Fibroblast of the aortic adventitia (primary cell): ENCODE data around the gene AGBL4. TPM values are rescaled to one million over a fixed set of nuclear protein-coding genes. Genes with fewer than 3 reads are reported as not detected.

Experiments
- DNase-seq: peaks from one replicate; pipeline ENCODE4 v3.0.0-alpha.2; 2010; ENCODE audit warnings: low read depth
- H3K4me3 ChIP-seq: 2 replicates; pipeline ENCODE4 v1.5.1; 2011; ENCODE audit warnings: low read depth, mild to moderate bottlenecking, control low read depth, low read length, moderate library complexity
- total RNA-seq: library from RNA; depleted of rRNA; stranded (reverse); fragments of >200 nt; gene quantifications from 2 replicates; pipeline ENCODE4 v1.2.3, GENCODE V29; 2012; ENCODE audit warnings: low replicate concordance
- TF ChIP-seq, protein P1 (sequence below): IDR thresholded peaks from 2 replicates; pipeline ENCODE4 v1.5.1; 2011; ENCODE audit warnings: mild to moderate bottlenecking, low read length, control low read depth, inconsistent platforms; ENCODE audit not compliant: insufficient read depth

AGBL4 gene
- total RNA-seq, 1 donor = not detected

DNA sequence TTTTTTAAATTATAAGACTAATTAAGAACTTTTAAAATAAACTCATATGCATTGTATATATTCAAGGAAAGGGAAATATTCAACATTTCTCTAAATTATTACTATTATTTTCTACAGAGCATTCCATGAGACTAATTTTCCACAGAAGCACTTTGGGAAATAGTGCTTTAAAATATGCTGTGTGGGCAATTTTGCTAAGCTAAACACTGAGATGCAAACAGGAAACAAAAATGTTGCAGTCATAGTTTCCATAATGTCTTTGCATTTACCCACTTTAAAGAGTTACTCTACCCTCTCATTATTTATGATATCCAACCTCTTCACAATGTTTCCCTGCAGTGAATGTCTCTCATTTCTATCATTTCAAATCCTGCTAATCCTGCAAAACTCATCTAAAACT, 977.4 kb downstream of the AGBL4 start:
- no peak overlapping the region for H3K4me3 ChIP-seq
- TF ChIP-seq, protein P1, sequence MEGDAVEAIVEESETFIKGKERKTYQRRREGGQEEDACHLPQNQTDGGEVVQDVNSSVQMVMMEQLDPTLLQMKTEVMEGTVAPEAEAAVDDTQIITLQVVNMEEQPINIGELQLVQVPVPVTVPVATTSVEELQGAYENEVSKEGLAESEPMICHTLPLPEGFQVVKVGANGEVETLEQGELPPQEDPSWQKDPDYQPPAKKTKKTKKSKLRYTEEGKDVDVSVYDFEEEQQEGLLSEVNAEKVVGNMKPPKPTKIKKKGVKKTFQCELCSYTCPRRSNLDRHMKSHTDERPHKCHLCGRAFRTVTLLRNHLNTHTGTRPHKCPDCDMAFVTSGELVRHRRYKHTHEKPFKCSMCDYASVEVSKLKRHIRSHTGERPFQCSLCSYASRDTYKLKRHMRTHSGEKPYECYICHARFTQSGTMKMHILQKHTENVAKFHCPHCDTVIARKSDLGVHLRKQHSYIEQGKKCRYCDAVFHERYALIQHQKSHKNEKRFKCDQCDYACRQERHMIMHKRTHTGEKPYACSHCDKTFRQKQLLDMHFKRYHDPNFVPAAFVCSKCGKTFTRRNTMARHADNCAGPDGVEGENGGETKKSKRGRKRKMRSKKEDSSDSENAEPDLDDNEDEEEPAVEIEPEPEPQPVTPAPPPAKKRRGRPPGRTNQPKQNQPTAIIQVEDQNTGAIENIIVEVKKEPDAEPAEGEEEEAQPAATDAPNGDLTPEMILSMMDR = no peak
- no peak for DNase-seq

DNA sequence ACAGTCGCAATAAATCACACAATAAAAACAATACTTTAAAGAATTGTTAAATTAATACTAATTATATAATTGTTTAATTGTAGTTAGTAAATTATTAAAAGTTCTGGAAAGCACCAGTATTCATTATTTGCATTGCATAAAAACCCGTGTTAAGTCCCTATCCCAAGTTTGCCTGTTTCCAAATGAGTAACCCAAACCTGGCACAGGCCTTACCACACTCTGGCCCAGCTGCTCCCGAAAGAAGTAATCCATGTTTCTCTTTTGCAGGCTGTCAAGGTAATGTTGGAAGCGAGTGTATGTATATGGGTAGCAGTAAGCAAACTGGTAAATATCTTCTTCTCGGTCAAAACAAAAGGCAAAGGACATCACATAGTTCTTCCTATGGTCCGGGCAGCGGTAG, 978.4 kb downstream of the AGBL4 start:
- DNase-seq = no peak
- H3K4me3 ChIP-seq = no peak overlapping the region
- TF ChIP-seq, protein P1 = no peak

DNA sequence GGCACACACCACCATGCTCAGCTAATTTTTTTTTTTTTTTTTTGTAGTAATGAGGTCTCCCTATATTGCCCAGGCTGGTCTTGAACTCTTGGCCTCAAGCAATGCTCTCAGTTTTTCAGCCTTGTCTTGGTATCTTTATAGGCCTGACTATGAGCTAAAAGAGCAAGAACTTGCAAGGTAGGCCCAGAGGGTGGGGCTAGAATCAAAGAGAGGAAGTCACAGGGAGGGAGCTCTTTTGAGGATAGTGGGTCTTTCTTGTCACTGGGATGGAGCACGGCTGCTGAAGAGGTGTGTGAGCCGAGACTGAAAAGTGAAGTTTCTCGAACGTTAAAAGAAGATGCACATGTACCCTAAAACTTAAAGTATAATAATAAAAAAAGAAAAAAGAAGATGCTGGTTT, 987.1 kb downstream of the AGBL4 start:
- no peak overlapping the region for H3K4me3 ChIP-seq
- TF ChIP-seq, protein P1 = no peak
- no peak for DNase-seq

DNA sequence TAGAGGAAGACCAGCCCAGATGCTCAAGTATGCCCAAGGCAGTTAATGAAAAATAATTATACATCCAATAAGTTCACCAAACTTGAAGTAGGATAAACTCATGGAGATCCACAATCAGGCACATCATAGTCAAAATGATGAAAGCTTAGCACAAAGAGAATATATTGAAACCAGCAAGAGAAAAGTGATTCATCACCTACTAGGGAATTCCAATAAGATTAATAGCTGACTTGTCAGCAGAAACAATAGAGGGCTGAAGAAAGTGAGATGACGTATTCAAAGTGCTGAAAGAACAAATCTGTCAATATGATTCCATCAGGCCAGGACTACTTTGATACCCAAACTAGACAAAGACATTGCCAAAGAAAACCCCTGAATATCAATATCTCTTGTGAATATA, 995.4 kb downstream of the AGBL4 start:
- DNase-seq = no peak
- no peak overlapping the region for H3K4me3 ChIP-seq
- TF ChIP-seq, protein P1 = no peak

DNA sequence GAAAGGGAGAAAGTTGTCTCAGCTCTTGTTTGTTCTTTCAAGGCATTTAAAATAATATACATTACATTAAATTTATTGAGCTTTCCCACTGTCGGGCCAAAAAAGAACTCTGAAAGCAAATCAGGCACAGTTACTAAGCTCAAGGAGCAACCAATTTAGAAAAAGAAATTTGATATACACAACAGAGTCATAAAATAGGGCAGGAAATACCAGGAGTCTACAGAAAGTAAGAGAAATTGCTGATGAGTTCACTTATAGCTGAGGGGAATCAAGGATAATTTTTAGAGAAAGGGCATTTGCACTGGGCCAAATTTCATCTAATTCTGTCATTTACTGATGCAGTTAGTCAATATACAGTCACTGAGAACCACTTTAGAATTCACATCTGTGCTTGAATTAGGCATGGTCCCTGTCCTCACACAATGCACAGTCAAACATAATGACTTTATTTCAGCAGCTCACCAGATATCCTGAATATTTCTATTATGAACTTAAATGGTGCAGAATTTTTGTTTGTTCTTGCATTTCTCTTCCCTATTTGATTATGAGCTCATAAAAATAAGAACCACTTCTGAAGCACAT, 997.4 kb downstream of the AGBL4 start:
- H3K4me3 ChIP-seq = no peak overlapping the region
- no peak for DNase-seq
- TF ChIP-seq, protein P1 = no peak

DNA sequence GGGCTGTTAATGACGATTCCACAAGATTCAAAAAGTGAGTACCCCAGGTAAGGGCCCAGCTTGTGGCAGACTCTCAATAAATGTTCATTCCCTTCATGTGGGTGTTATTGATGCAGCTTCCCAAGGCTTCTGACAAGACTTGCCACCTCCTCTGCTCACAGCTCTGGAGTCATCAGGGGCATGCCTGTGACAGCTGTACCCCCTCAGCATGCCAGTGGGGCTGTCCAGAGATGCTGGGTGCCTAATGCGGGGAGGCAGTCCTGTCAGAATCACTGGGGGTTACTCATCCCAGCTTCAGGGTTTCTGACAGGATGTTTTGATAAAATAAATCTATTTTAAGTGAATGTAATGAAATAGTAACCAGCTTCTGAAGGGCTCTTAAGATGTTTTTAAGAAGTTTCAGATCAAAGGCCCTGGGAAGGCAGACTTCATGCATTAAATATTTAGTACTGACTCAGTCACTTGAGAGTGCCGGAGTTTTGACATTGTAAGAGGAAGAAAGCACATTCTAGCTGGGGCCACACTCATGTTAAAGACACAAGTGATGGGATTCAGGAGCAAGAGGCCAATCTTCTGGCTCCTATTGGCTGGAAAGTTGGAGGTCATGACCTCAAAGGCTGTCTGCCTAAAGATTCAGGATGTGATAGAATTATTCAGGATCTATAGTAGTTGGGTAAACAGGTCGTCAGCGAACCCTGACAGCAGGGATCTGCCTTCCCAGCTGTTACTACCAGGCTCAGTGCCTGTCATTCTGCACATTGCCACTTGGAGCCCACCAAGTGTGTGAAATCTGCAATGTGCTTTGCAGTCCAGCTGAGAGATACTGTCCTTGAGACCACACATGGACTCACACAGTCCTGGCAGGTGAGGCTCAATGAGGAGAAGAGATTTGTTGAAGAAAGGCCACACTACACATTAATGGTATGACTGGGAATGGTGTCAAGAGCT, 1007.5 kb downstream of the AGBL4 start:
- no peak overlapping the region for H3K4me3 ChIP-seq
- TF ChIP-seq, protein P1 = no peak
- no peak for DNase-seq
